ENCODE data around the gene AK5. TPM values are rescaled to one million over a fixed set of nuclear protein-coding genes. Genes with fewer than 3 reads are reported as not detected.

Gene AK5
- total RNA-seq, 4 donors from 2014 or later = not detected

- intact Hi-C loops (cut with DNase I) = no loop called here
Observed at GRCh38 chr1:77382366-77382765, 100.5 kb downstream of the AK5 start.

DNA sequence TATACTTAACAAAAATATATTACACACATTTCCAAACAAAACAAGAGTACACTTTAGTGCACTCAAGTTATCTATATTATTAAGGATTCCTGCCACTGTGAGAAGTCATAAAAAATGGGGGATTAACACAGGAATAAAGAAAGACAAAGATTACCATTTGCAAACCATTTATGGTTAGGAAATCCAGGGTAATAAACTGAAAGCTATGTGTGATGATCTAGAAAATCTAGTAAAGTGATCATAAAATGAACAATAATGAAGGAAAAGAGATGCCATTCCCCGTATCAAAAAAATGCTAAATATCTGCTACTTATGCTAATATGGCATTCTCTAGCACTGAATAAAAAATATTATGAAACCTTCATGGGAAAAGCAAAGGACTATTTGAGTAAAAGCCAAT is 101.4 kb downstream of the AK5 start:
- Histone ChIP-seq H3K9me3 (no peaks in the 10 kb centered on the region), H3K4me1 (no peaks in the 10 kb centered on the region), H3K4me3 (no peak overlapping the region), H3K36me3 (no peaks in the 10 kb centered on the region), H3K27me3 (no peaks in the 10 kb centered on the region), H3K27ac (no peak overlapping the region)
- DNase-seq = no peak
- intact Hi-C loops (cut with DNase I) = no loop called here
- WGBS, 2 donors = 81 to 84% methylated on average over 1 of the region's 1 CpG
- TF ChIP-seq CTCF (IDR thresholded peaks at IDR 0.05) (no peak), POLR2A (IDR thresholded peaks at IDR 0.05) (no peak)

More at GRCh38 chr1:77382366-77382765, 100.5 kb downstream of the AK5 start:
- no peak for DNase-seq
- WGBS, 2 donors = 74 to 85% methylated on average over 3 of the region's 3 CpGs
- no peaks in the 10 kb centered on the region for H3K4me1 ChIP-seq
- no peaks in the 10 kb centered on the region for H3K27me3 ChIP-seq
- H3K4me3 ChIP-seq = no peak overlapping the region
- no peaks in the 10 kb centered on the region for H3K36me3 ChIP-seq
- H3K9me3 ChIP-seq = no peaks in the 10 kb centered on the region
- no peak overlapping the region for H3K27ac ChIP-seq
- no peak for TF ChIP-seq POLR2A (IDR thresholded peaks at IDR 0.05)
- TF ChIP-seq CTCF (IDR thresholded peaks at IDR 0.05) = no peak

DNA sequence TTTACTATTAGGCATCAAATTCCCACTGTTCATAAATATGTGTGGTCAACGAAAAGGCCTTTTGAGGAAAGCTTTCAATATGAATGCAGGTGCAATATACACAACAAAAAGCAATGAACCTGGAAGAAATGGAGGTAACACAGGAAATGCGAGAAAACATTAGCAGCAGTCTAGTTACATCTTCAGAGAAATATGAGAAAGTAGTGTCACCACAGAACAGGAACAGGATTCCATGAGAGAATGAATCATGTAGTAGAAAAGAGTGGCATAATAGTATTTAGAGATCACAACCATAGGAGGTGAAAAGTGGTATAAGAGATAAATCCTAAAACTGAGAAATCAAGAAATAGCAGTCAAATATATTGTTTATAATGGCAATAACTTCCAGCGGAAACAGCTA is 103.7 kb downstream of the AK5 start:
- H3K36me3 ChIP-seq = no peaks in the 10 kb centered on the region
- intact Hi-C loops (cut with DNase I) = no loop called here
- 71 to 88% methylated on average over 3 of the region's 3 CpGs for WGBS, 2 donors

GRCh38 chr1:77386276-77386675 is 104.5 kb downstream of the AK5 start:
- Histone ChIP-seq H3K9me3 (no peaks in the 10 kb centered on the region), H3K27me3 (no peaks in the 10 kb centered on the region), H3K27ac (no peak overlapping the region), H3K4me1 (no peaks in the 10 kb centered on the region), H3K36me3 (no peaks in the 10 kb centered on the region), H3K4me3 (no peak overlapping the region)
- intact Hi-C loops (cut with DNase I) = no loop called here
- no peak for DNase-seq
- TF ChIP-seq CTCF (IDR thresholded peaks at IDR 0.05) = no peak

More for the DNA sequence above, 103.7 kb downstream of the AK5 start:
- Histone ChIP-seq H3K9me3 (no peaks in the 10 kb centered on the region), H3K27ac (no peak overlapping the region), H3K27me3 (no peaks in the 10 kb centered on the region), H3K4me3 (no peak overlapping the region), H3K4me1 (no peaks in the 10 kb centered on the region)
- TF ChIP-seq CTCF (IDR thresholded peaks at IDR 0.05) (no peak), POLR2A (IDR thresholded peaks at IDR 0.05) (no peak)
- DNase-seq = no peak

- intact Hi-C loops (cut with DNase I) = no loop called here
- no peak overlapping the region for H3K4me3 ChIP-seq
- no peak for DNase-seq
- 50% methylated on average over 1 of the region's 1 CpG for WGBS, 2 donors
- no peaks in the 10 kb centered on the region for H3K27me3 ChIP-seq
- TF ChIP-seq POLR2A (IDR thresholded peaks at IDR 0.05) (no peak), CTCF (IDR thresholded peaks at IDR 0.05) (no peak)
- no peaks in the 10 kb centered on the region for H3K4me1 ChIP-seq
- H3K27ac ChIP-seq = no peak overlapping the region
- no peaks in the 10 kb centered on the region for H3K9me3 ChIP-seq
- H3K36me3 ChIP-seq = no peaks in the 10 kb centered on the region
Observed at GRCh38 chr1:77387553-77387952, 105.7 kb downstream of the AK5 start.
